GM12874 (cell line): ENCODE data around the gene RD3L.

Experiments
- TF ChIP-seq, protein P1 (sequence below): IDR thresholded peaks from 2 replicates; pipeline ENCODE4 v1.5.1; 2011; ENCODE audit warnings: low read depth, mild to moderate bottlenecking, control low read depth, low read length, moderate library complexity; ENCODE audit not compliant: insufficient read depth

Gene RD3L

DNA sequence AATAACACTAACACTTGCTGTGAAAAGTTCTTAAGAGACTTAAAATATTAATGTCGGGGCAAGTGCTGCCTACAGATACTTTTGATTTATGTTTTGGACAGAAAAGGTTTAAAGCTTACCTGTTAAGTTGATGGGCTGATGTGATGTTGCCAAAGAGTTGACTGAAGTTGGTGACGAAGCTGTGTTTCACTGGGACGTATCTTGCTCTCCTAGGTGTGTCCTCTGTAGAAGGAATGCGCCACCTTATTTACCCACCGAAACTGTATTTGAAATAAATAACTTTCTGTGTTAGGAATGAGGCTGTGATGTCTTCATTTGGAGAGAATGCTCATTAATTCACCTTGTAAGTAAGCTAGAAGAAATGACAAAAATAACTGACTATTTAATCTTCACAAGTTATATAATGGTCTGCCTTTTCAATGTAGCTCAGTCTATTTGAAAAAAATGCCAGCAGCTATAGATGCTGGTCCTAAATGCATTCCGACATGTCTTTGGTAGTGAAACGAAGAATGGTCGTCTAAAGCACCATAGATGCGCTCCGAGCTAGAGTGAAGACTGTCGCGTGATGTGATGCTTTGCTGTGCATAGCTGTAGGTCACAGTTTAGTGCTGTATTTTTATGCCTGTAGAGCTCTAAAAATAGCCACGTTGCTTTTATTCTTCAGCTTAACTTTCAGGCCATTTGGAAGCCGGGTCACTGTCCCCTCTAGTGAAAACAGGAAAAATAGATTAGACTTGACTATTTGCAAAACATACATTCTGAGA, at the start of gene RD3L:
TSS of gene RD3L (minus strand) at position 557 of the 764 bp plus-strand sequence. CDS start 834 bp downstream, outside the sequence.
- TF ChIP-seq, protein P1, sequence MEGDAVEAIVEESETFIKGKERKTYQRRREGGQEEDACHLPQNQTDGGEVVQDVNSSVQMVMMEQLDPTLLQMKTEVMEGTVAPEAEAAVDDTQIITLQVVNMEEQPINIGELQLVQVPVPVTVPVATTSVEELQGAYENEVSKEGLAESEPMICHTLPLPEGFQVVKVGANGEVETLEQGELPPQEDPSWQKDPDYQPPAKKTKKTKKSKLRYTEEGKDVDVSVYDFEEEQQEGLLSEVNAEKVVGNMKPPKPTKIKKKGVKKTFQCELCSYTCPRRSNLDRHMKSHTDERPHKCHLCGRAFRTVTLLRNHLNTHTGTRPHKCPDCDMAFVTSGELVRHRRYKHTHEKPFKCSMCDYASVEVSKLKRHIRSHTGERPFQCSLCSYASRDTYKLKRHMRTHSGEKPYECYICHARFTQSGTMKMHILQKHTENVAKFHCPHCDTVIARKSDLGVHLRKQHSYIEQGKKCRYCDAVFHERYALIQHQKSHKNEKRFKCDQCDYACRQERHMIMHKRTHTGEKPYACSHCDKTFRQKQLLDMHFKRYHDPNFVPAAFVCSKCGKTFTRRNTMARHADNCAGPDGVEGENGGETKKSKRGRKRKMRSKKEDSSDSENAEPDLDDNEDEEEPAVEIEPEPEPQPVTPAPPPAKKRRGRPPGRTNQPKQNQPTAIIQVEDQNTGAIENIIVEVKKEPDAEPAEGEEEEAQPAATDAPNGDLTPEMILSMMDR, result no peak

DNA sequence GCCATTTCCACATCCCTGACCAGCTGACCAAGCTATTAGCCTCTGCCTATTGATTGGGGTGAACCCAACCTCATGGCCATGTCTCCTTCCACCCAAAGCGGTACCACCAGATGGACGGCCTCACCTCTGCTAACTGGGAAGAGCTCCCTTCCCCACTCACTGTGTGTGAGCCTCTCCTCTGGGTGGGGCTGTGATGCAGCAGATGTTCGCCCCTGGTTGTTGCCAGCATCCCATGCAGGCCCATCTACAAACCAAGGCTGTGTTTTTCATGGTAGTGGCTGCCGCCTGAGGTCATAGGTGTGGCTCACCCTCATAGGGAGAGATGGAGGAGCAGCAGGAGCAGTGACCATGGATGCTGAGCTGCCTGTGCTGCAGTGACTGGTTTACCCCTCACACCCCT, 47.6 kb upstream of the RD3L start:
- TF ChIP-seq, protein P1, result no peak

DNA sequence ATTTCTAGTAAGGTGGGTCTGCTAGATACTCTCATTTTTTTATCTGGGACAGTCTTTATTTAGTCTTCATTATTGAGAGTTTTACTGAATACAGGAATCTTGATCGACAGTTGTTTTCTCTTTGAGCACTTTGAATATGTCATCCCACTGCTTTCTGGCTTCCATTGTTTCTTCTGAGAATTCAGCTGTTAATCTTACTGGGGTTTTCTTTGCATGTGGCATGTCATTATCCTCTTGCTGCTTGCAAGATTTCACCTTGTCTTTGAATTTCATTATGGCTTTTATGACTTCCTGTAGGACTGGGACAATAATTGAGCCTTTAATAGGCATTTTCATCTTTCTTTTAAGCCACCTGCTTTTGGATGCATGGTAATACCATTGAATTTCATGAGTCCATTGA, 46.7 kb upstream of the RD3L start:
- TF ChIP-seq, protein P1, result no peak

DNA sequence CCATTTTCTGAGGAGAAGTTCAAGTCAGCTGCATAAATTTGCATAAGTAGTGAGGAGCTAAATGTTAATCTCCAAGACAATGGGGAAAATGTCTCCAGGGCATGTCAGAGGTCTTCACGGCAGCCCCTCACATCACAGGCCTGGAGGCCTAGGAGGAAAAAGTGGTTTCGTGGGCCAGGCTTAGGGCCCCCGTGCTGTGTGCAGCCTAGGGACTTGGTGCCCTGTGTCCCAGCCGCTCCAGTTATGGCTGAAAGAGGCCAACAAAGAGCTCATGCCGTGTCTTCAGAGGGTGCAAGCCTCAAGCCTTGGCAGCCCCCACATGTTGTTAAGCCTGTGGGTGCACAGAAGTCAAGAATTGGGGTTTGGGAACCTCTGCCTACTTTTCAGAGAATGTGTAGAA, 41.9 kb upstream of the RD3L start:
- TF ChIP-seq, protein P1, result no peak

DNA sequence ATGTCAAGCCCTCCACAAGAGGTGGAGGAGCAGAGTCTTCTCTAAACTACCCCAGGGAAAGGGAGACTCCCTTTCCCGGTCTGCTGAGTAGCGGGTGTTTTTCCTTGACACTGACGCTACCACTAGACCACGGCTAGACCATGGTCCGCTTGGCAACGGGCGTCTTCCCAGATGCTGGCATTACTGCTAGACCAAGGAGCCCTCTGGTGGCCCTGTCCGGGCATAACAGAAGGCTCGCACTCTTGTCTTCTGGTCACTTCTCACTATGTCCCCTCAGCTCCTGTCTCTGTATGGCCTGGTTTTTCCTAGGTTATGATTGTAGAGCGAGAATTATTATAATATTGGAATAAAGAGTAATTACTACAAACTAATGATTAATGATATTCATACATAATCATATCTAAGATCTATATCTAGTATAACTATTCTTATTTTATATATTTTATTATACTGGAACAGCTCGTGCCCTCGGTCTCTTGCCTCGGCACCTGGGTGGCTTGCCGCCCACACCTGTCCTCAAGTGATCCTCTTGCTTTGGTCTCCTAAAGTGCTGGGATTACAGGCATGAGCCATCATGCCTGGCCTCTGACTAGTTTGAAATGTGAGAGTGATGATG, 38.4 kb upstream of the RD3L start:
- TF ChIP-seq, protein P1, result peak; percentile 8; the same call in 1 of the 2 replicates

DNA sequence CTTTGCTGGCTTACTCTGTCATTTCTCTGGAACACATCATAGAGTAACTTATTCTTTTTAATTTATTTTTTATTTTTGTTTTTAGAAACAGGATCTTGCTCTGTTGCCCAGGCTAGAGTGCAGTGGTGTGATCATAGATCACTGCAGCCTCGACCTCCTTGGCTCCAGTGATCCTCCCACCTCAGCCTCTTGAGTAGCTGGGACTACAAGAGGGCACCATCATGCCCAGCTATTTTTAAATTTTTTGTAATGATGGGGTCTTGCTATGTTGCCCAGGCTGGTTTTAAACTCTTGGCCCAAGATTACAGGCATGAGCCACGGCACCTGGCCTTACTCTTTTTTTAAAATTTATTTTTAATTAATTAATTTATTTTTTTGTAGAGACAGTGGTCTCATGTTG, 32.2 kb upstream of the RD3L start:
- TF ChIP-seq, protein P1, result no peak

DNA sequence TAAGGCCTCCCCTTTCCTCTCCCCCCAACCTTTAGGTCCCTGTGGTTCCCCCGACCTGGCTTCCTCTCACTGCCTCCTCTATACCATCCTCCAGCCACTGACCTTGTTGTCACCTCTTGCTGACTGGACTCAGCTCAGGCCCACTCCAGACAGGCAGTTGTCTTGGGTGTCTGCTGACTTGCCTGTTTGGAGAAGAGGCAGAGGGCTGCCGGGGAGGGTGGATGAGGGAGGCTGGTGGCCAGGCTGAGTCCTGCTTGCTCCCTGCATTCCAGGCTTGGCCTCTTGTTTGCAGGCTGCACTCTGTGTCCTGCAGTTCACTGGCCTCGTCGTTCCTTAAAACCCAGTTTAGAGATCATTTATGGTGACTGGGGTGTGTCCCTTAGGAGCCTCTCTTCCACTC, 31.0 kb upstream of the RD3L start:
- TF ChIP-seq, protein P1, result no peak
